ENCODE data around the gene TRAF5.

The TRAF5 gene

GRCh38 chr1:211305044-211305443, 21.6 kb upstream of the TRAF5 start:
- H3K9ac ChIP-seq (ENCODE audit: low read depth, low read length, poor library complexity, severe bottlenecking), result no peak overlapping the region

GRCh38 chr1:211309617-211310016, 17.0 kb upstream of the TRAF5 start:
- no peaks in the 10 kb centered on the region for H3K79me2 ChIP-seq (ENCODE audit: insufficient read depth, low read length)
- no peaks in the 10 kb centered on the region for H4K20me1 ChIP-seq (ENCODE audit: insufficient read depth, low read length, poor library complexity, severe bottlenecking)
- TF ChIP-seq EZH2phosphoT487 (IDR thresholded peaks at IDR 0.05; ENCODE audit: borderline replicate concordance), result no peak
- TF ChIP-seq CTCF (conservative IDR thresholded peaks at IDR 0.05; ENCODE audit: low read length), result no peak
- peaks cover 45% of the 10 kb centered on the region for H3K36me3 ChIP-seq (ENCODE audit: insufficient read depth, low read length)
- peaks cover 9% of the 10 kb centered on the region for H3K4me1 ChIP-seq (ENCODE audit: insufficient read depth, low read length, poor library complexity, severe bottlenecking)
- H3F3A ChIP-seq (ENCODE audit: low read depth), result no peaks in the 10 kb centered on the region
- H3K9ac ChIP-seq (ENCODE audit: low read depth, low read length, poor library complexity, severe bottlenecking), result no peak overlapping the region
- H3K9me3 ChIP-seq (ENCODE audit: insufficient read depth, low read depth, low read length), result no peaks in the 10 kb centered on the region
- H3K27me3 ChIP-seq (ENCODE audit: insufficient read depth, low read length, poor library complexity, severe bottlenecking), result no peaks in the 10 kb centered on the region
- H2AFZ ChIP-seq (ENCODE audit: low read length), result no peak overlapping the region
- no peak overlapping the region for H3K4me2 ChIP-seq (ENCODE audit: low read depth, low read length, poor library complexity, severe bottlenecking)
- H3K4me3 ChIP-seq (ENCODE audit: low read length, poor library complexity, severe bottlenecking), result no peak overlapping the region
- H3K9me2 ChIP-seq (replicated peaks; ENCODE audit: low read depth, low read length), result no peaks in the 10 kb centered on the region

More at GRCh38 chr1:211305044-211305443, 21.6 kb upstream of the TRAF5 start:
- Histone ChIP-seq H3F3A (ENCODE audit: low read depth) (no peaks in the 10 kb centered on the region), H3K27me3 (ENCODE audit: insufficient read depth, low read length, poor library complexity, severe bottlenecking) (no peaks in the 10 kb centered on the region), H3K4me2 (ENCODE audit: low read depth, low read length, poor library complexity, severe bottlenecking) (no peak overlapping the region), H3K4me3 (ENCODE audit: low read length, poor library complexity, severe bottlenecking) (no peak overlapping the region), H3K36me3 (ENCODE audit: insufficient read depth, low read length) (peaks cover 46% of the 10 kb centered on the region; the same call in 1 of the 2 replicates), H3K79me2 (ENCODE audit: insufficient read depth, low read length) (no peaks in the 10 kb centered on the region), H2AFZ (ENCODE audit: low read length) (no peak overlapping the region), H3K9me2 (replicated peaks; ENCODE audit: low read depth, low read length) (no peaks in the 10 kb centered on the region), H3K9me3 (ENCODE audit: insufficient read depth, low read depth, low read length) (no peaks in the 10 kb centered on the region), H4K20me1 (ENCODE audit: insufficient read depth, low read length, poor library complexity, severe bottlenecking) (no peaks in the 10 kb centered on the region), H3K4me1 (ENCODE audit: insufficient read depth, low read length, poor library complexity, severe bottlenecking) (peaks cover 9% of the 10 kb centered on the region)
- TF ChIP-seq CTCF (conservative IDR thresholded peaks at IDR 0.05; ENCODE audit: low read length) (no peak), EZH2phosphoT487 (IDR thresholded peaks at IDR 0.05; ENCODE audit: borderline replicate concordance) (no peak)

- no peak overlapping the region for H3K9ac ChIP-seq (ENCODE audit: low read depth, low read length, poor library complexity, severe bottlenecking)
- H3K27me3 ChIP-seq (ENCODE audit: insufficient read depth, low read length, poor library complexity, severe bottlenecking), result no peaks in the 10 kb centered on the region
- TF ChIP-seq CTCF (conservative IDR thresholded peaks at IDR 0.05; ENCODE audit: low read length) (no peak), EZH2phosphoT487 (IDR thresholded peaks at IDR 0.05; ENCODE audit: borderline replicate concordance) (no peak)
- no peaks in the 10 kb centered on the region for H4K20me1 ChIP-seq (ENCODE audit: insufficient read depth, low read length, poor library complexity, severe bottlenecking)
- H3K79me2 ChIP-seq (ENCODE audit: insufficient read depth, low read length), result no peaks in the 10 kb centered on the region
- H3K9me2 ChIP-seq (replicated peaks; ENCODE audit: low read depth, low read length), result no peaks in the 10 kb centered on the region
- H3K4me1 ChIP-seq (ENCODE audit: insufficient read depth, low read length, poor library complexity, severe bottlenecking), result no peaks in the 10 kb centered on the region
- H3K9me3 ChIP-seq (ENCODE audit: insufficient read depth, low read depth, low read length), result no peaks in the 10 kb centered on the region
- H3K36me3 ChIP-seq (ENCODE audit: insufficient read depth, low read length), result peaks cover 46% of the 10 kb centered on the region
- no peak overlapping the region for H3K4me2 ChIP-seq (ENCODE audit: low read depth, low read length, poor library complexity, severe bottlenecking)
- no peak overlapping the region for H2AFZ ChIP-seq (ENCODE audit: low read length)
- H3K4me3 ChIP-seq (ENCODE audit: low read length, poor library complexity, severe bottlenecking), result no peak overlapping the region
- no peaks in the 10 kb centered on the region; the same call in 1 of the 2 replicates for H3F3A ChIP-seq (ENCODE audit: low read depth)
These were observed 13.2 kb upstream of the TRAF5 start for GRCh38 chr1:211313392-211313791.
